Measurements from ENCODE around the gene F8A3. TPM values are rescaled to one million over a fixed set of nuclear protein-coding genes. Genes with fewer than 3 reads are reported as not detected.

Gene F8A3
- total RNA-seq: 1 to 10 TPM; 1.0 to 1.7 TPM

DNA sequence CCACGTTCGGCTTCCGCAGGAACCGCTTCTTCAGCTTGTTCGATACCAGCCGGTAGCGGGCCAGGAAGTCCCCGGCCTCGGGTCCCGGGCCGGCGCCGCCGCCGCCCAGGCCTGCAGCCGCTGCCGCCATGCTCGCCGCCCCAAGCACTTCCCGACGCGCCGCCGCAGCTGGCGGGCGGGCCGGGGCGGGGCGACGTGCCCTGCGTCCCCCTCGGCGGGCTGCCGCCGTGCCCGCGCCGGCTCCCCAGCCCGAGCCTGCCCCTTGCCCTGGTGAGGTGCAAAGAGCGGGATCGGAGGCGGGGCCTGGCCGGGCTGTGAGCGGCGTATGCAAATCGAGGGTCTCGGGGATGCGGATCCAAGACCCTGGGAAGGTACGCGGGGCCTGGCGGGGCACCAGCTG is at the start of gene F8A3:
Gene F8A3 (minus strand): TSS at position 150 of the 400 bp plus-strand sequence. CDS start 20 bp downstream, at position 130.

Small RNAs within 50 kb of the gene (small RNA-seq; reads per million reads assigned to genes)
- gene MIR1184-3: 0 reads per million in 2 donors

Other genes starting within 250 kb of the F8A3 start
- gene VBP1, start 242.2 kb downstream of the F8A3 start, total RNA-seq: 10 to 100 TPM; 35.8 to 57.9 TPM
- gene RAB39B, start 194.1 kb downstream of the F8A3 start, total RNA-seq: under 1 TPM; under 0.01 to 0.33 TPM
- under 1 TPM in 1 of 2 donors, not detected in 1; 0.34 TPM for gene CLIC2, start 124.0 kb downstream of the F8A3 start, total RNA-seq
- not detected for gene F8A2, start 76.5 kb downstream of the F8A3 start, total RNA-seq
- gene SPRY3, start 154.0 kb upstream of the F8A3 start, total RNA-seq: under 1 TPM; 0.33 to 0.34 TPM
- gene TMLHE, start 154.3 kb upstream of the F8A3 start, total RNA-seq: 10 to 100 TPM; 12.7 to 14.3 TPM